Tibial nerve (tissue), 4 donors: ENCODE measurements around the gene GALNS. TPM values are rescaled to one million over a fixed set of nuclear protein-coding genes. Genes with fewer than 3 reads are reported as not detected.
"Not testable (repeated sequence)": the region's sequence is repeated elsewhere in the genome, so short reads cannot be mapped to it uniquely, and the experiment has no call there.

Source experiments
- DNase-seq, 2 donors: peaks; one replicate each; pipeline ENCODE4 v3.0.0-alpha.2; 2019; ENCODE audit warnings: low spot score in 2 of 2
- H3K27ac ChIP-seq, 4 donors: fragments of 200-600 bp; sonication (generic) in 3 of 4; one replicate each; pipeline ENCODE4 v1.5.1; 2017 to 2019; ENCODE audit warnings: mild to moderate bottlenecking in 1 of 4
- H3K27me3 ChIP-seq, 2 donors: fragments of 200-600 bp; sonication (generic) in 1 of 2; one replicate each; pipeline versions ENCODE4 v1.5.1 to v1.6.0; 2017 to 2019
- H3K36me3 ChIP-seq, 3 donors: fragments of 200-600 bp; sonication (generic); one replicate each; pipeline ENCODE4 v1.5.1; 2018 to 2019
- H3K4me1 ChIP-seq, 4 donors: fragments of 200-600 bp; sonication (generic) in 3 of 4; one replicate each; pipeline ENCODE4 v1.5.1; 2017 to 2019
- H3K4me3 ChIP-seq, 4 donors: fragments of 200-600 bp; sonication (generic) in 3 of 4; one replicate each; pipeline ENCODE4 v1.5.1; 2017 to 2019; ENCODE audit warnings: mild to moderate bottlenecking in 1 of 4, moderate library complexity in 1 of 4
- H3K9me3 ChIP-seq, 4 donors: fragments of 200-600 bp; sonication (generic) in 3 of 4; one replicate each; pipeline ENCODE4 v1.5.1; 2017 to 2019
- CTCF ChIP-seq, 5 experiments: fragments of 200-600 bp in 3 of 5; fragments of 450-650 bp in 2 of 5; sonication (generic) in 3 of 5; IDR thresholded peaks; one replicate each; pipeline ENCODE4 v1.5.1; 2016 to 2019; ENCODE audit warnings: antibody characterized with exemption in 5 of 5, mild to moderate bottlenecking in 3 of 5, moderate library complexity in 2 of 5
- EP300 ChIP-seq, 2 donors: sonication (generic); formaldehyde crosslinking; IDR thresholded peaks; one replicate each; pipeline ENCODE4 v1.6.1; 2017; ENCODE audit warnings: antibody characterized with exemption in 2 of 2, mild to moderate bottlenecking in 1 of 2
- POLR2A ChIP-seq, 2 donors: fragments of 450-650 bp; IDR thresholded peaks; one replicate each; pipeline ENCODE4 v1.6.1; 2017; ENCODE audit warnings: antibody characterized with exemption in 2 of 2, mild to moderate bottlenecking in 2 of 2, moderate library complexity in 2 of 2
- WGBS, 2 donors: methylation state at CpG; one replicate each; pipeline ENCODE4 v1.1.5; 2018; 5-methylcytosine and 5-hydroxymethylcytosine counted together
- total RNA-seq, 4 donors: library from RNA; depleted of rRNA; stranded (reverse); fragments of >200 nt; gene quantifications; one replicate each; pipeline ENCODE4 v1.1.0, GENCODE V29; 2016

Gene GALNS
- total RNA-seq, 4 donors from 2014 or later: 15.1 to 80.1 (median 43.2) TPM

- peaks cover 0 to 14% of the 10 kb centered on the region in 2 donors for H3K27me3 ChIP-seq
- H3K27ac ChIP-seq: peak overlapping the region in 3 of 4 donors; percentile 68 to 75 (median 69)
- no peaks in the 10 kb centered on the region for H3K36me3 ChIP-seq
- 19 to 20% methylated on average over 21 to 22 of the region's 24 CpGs for WGBS, 2 donors
- peak overlapping the region in 2 of 4 donors; percentile 9 to 18 for H3K4me3 ChIP-seq
- TF ChIP-seq CTCF (IDR thresholded peaks at IDR 0.05): no peak
- TF ChIP-seq EP300 (IDR thresholded peaks at IDR 0.05): no peak
- no peak for TF ChIP-seq POLR2A (IDR thresholded peaks at IDR 0.05)
- no peak for DNase-seq
- peaks cover 0 to 32% (median 13%) of the 10 kb centered on the region in 4 donors for H3K4me1 ChIP-seq
- no peaks in the 10 kb centered on the region for H3K9me3 ChIP-seq
These were observed 66.2 kb downstream of the GALNS start for GRCh38 chr16:88790312-88791211.

GRCh38 chr16:88789594-88789993 lies 67.2 kb downstream of the GALNS start:
- no peaks in the 10 kb centered on the region for H3K9me3 ChIP-seq
- H3K4me1 ChIP-seq: peaks cover 0 to 34% (median 13%) of the 10 kb centered on the region in 4 donors
- no peak for DNase-seq
- H3K27ac ChIP-seq: no peak overlapping the region
- no peak overlapping the region for H3K4me3 ChIP-seq
- 74 to 86% methylated on average over 7 of the region's 7 CpGs for WGBS, 2 donors
- TF ChIP-seq POLR2A (IDR thresholded peaks at IDR 0.05) (no peak), CTCF (IDR thresholded peaks at IDR 0.05) (no peak), EP300 (IDR thresholded peaks at IDR 0.05) (no peak)
- H3K27me3 ChIP-seq: peaks cover 0 to 14% of the 10 kb centered on the region in 2 donors
- H3K36me3 ChIP-seq: no peaks in the 10 kb centered on the region

- not testable (repeated sequence) for H3K27ac ChIP-seq, DNase-seq, H3K4me3 ChIP-seq, H3K9me3 ChIP-seq, H3K36me3 ChIP-seq
- H3K27me3 ChIP-seq: peaks cover 0 to 14% of the 10 kb centered on the region in 2 donors
- WGBS, 2 donors: 93 to 95% methylated on average over 8 of the region's 8 CpGs
- H3K4me1 ChIP-seq: peaks cover 0 to 39% (median 18%) of the 10 kb centered on the region in 4 donors
These were observed 68.0 kb downstream of the GALNS start for GRCh38 chr16:88788749-88789148.

GRCh38 chr16:88787579-88788314 lies 69.0 kb downstream of the GALNS start:
- Histone ChIP-seq H3K27ac (no peak overlapping the region), H3K9me3 (no peaks in the 10 kb centered on the region), H3K4me3 (no peak overlapping the region), H3K4me1 (peaks cover 0 to 46% (median 25%) of the 10 kb centered on the region in 4 donors), H3K27me3 (peaks cover 0 to 10% of the 10 kb centered on the region in 2 donors), H3K36me3 (no peaks in the 10 kb centered on the region)
- no peak for DNase-seq
- TF ChIP-seq CTCF (IDR thresholded peaks at IDR 0.05): no peak
- TF ChIP-seq POLR2A (IDR thresholded peaks at IDR 0.05): no peak
- TF ChIP-seq EP300 (IDR thresholded peaks at IDR 0.05): no peak
- WGBS, 2 donors: 87 to 88% methylated on average over 11 of the region's 11 CpGs

- Histone ChIP-seq H3K4me3 (peak within 1 kb of the TSS; percentile 64 to 90 (median 80)), H3K36me3 (no peaks in the 10 kb centered on the region), H3K27me3 (no peaks in the 10 kb centered on the region), H3K27ac (peak within 1 kb of the TSS; percentile 81 to 97 (median 95)), H3K9me3 (no peaks in the 10 kb centered on the region), H3K4me1 (peaks cover 0 to 48% (median 40%) of the 10 kb centered on the region in 4 donors)
- peak; percentile 58 to 63 for DNase-seq
- TF ChIP-seq POLR2A (IDR thresholded peaks at IDR 0.05) (peak; percentile 21 to 23), CTCF (IDR thresholded peaks at IDR 0.05) (peak; percentile 88 to 99 (median 93)), EP300 (IDR thresholded peaks at IDR 0.05) (peak in 1 of 2 donors; percentile 47)
- 9 to 23% methylated on average over 10 to 39 of the region's 110 CpGs for WGBS, 2 donors
These were observed 71.4 kb downstream of the GALNS start, which contains the start of gene PIEZO1 for GRCh38 chr16:88785106-88785924. Gene PIEZO1 (minus strand): TSS chr16:88785220. CDS start chr16:88784964, 256 bp downstream.
